Right lobe of liver (tissue), 4 donors: ENCODE data around the gene DENND2C.

ENCODE experiments used
- CTCF ChIP-seq, 4 donors: fragments of 200-600 bp in 3 of 4; fragments of 450-650 bp in 1 of 4; IDR thresholded peaks; one replicate each; pipeline versions ENCODE4 v1.5.1 to v1.8.0; 2016 to 2022; ENCODE audit warnings: antibody characterized with exemption in 4 of 4, mild to moderate bottlenecking in 2 of 4
- POLR2A ChIP-seq: fragments of 450-650 bp; IDR thresholded peaks from one replicate; pipeline ENCODE4 v1.6.1; 2017; ENCODE audit warnings: antibody characterized with exemption, mild to moderate bottlenecking
- donor health status: DM: no; HTN: no; CAD: no.
- donor health status: DM: no; HTN: no; CAD: no.
- donor health status: DM: no; HTN: yes; CAD: no.

GRCh38 chr1:114668784-114669561, 876 bp downstream of the DENND2C start:
- TF ChIP-seq CTCF (IDR thresholded peaks at IDR 0.05), result no peak
- no peak for TF ChIP-seq POLR2A
